ENCODE measurements around the gene DAB1.
"Not testable (repeated sequence)": the region's sequence is repeated elsewhere in the genome, so short reads cannot be mapped to it uniquely, and the experiment has no call there.

DAB1 gene

DNA sequence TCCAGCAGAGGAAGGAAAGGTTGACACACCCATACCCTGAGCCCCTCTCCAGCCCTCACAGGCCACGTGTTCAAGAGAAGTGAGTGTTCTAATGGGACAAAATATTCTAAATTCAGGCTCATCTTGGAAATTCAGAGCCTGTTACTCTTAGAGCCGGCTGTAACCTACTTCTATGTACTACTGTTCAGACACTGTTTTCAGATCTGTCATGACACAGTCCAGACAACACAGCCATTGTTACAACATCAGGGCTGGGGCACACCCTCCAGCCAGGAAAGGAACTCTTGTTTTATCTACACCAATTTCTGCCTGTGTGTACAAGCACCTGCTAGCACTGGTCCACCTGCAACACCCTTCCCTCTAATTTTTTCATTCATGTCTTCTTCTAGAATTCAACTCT, 312.7 kb downstream of the DAB1 start:
- no peak for DNase-seq

DNA sequence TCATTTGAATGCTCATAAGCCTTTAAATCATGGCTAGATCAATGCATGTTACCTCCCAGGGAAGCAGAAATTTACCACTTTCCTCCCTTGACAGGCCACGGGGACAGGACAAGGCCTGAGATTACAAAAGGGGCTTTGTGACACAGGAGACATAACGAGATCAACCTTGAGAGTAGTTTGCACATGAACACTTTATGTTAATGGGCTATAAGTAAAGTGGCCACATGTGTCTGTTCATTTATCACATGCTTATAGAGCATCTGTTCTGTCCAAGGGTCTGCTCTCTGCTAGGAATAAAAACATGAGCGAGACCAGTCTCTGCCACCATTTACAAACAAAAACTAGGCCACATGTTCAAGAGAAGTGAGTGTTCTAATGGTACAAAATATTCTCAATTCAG, 314.0 kb downstream of the DAB1 start:
- DNase-seq = no peak

DNA sequence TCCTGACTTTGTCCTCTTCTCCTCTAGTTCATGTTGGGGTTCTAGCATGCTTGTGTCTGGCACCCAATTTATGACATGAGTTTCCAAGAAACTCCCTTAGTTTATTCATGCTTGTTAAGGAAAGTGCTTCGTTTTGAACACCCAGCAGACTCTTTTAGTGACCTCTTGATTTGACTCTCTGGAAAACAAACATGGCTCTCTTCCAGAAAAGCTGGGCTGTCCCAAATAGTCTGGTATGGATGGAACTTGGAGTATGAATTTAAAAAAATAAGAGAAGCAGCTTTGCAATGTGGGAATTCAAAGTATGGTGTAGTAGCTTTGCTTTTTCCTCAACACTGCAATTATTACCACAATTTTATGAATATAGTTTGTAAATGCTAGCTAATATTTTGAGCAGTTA, 314.6 kb downstream of the DAB1 start:
- DNase-seq = no peak

DNA sequence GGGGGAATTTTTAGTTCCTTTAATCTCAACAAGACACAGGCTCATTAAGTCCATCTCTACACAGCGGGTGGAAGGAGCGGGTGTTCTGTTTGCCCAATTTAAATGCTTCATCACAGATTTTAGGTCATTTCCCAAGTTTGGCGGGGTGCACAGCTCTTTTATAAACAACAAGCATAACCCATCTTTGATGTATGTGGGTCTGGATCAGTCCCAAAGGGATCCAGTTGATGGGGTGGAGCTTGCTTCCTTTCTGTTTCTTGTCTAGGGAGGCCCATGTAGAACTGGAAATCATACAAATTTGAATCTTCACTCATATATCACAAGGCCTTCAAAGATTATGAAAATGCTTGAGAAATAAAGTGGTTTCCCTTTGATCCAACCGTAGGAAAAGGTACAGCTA, 317.6 kb downstream of the DAB1 start:
- no peak for DNase-seq

DNA sequence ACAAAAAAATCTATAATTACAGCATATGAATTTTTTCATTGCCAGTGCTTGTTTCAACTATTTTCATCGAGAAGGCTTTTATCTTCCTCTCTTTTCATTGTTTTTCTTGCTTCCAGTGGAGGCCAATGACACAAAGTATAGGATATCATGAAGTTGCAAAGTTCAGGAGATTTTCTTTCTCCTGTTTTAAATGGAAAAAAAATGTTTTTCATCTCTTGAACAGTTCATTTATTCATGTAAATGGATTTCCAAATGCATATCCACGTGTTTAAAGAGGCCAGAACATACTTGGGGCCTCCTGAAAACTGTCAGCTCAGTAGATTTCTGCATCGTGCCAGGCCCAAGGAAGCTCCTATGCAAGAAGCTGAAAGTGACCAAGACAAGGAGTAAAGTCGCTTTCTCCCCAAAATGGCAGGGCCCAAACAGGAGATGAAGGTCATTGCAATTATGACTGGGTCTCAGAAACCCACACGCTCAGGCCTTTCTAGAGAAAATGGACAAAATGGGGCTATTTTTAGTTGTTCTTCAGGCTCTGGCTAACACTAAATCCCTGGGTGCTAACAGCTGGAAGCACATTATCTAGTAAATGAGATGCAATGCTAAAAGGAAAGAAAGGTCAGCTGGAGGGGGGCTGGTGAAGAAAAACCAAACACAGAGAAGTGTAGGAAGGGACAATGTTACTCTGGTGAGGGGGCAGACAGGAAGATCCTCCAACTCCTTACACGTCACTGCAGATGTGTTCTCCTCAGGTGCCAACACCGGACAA, 321.1 kb downstream of the DAB1 start:
- DNase-seq = no peak

DNA sequence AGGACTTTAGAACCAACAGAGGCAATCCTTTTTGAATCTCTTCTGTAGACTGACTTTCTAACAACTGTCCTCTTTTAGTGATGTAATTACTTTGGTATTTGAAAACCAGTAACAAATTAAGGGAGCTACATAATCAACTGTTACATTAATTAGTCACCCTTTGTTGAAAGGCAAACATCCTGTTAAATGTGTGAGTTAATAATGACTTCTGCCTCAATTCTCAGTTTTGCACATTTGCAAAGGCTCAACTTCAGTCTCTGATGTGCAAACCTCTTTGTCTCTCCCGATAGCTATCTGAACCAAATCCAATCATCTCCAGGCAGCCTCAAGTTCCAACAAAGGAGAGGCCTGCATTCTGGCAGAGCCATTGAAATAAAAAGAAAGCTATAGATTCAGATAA, 322.7 kb downstream of the DAB1 start:
- DNase-seq = no peak

DNA sequence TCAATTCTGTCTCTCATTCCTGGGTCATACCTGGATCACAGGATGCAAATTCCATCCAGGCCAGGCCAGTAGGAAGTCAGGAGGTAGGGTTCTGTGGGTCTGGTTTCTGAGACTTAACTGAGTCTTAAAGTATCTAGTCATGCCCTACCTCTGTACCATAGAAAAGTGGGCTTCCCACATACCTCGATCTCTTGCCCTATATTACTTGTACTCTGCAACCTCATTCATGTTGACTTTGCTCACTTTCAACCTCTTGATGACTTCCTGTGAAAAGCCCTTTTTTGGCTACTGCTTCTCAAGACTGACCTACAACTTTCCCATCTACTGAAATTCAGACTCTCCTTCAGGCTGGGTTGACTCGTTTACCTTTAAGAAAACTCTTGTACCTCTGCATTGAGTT, 329.1 kb downstream of the DAB1 start:
- DNase-seq = no peak

DNA sequence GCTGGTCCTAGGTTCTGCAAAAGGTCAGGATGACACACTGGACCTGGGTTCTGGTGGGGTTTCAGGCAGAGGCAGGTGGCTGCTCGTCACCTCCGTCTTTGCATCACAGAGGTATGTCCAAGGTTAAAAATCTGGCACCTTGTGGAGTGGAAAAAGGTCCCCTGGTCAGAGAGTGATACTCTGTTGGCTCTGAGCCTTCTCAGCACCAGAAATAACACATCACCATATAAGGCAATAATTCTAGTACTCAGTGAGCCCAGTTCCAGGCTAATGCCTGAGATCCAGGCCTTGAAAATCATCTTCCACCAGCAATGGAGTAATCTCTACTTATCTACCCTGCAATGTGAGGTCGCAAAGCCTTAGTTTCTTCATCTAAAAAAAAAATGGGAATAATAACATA, 330.7 kb downstream of the DAB1 start:
- no peak for DNase-seq

DNA sequence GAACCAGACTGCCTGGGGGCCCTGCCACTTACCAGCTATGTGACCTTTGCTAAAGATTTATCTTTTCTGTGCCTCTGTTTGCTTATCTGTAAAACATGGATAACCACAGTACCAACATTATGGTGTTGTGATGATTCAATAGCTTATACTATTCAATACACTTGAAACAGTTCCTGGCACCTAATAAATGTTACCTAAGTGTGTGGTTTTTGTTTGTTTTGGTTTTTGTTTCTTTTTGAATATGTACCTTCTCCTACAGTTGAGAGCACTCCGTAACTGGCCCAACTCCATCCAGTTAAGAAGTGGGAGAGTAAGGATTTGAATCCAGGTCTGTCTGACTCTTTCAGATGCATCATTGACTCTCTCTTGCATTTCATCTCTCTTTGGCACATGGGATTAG, 332.2 kb downstream of the DAB1 start:
- DNase-seq = no peak

DNA sequence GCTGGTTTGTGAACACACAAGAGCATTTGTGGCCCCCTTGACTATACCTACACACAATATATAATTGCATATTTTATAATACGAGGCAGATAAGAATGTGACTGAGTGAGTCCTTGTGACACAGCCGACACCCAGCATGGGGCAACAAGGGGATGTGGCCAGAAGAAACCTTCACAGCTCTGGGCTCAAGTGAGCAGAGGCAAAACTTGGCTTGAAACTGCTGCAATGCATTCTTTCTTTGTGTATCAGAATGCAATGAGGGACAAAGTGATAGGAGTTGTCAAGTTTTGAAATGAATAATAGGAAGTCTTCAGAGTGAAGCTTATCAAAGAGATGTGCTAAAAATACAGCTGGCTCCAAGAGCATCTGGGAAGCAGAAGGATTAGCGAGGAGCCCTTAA, 334.0 kb downstream of the DAB1 start:
- no peak for DNase-seq

DNA sequence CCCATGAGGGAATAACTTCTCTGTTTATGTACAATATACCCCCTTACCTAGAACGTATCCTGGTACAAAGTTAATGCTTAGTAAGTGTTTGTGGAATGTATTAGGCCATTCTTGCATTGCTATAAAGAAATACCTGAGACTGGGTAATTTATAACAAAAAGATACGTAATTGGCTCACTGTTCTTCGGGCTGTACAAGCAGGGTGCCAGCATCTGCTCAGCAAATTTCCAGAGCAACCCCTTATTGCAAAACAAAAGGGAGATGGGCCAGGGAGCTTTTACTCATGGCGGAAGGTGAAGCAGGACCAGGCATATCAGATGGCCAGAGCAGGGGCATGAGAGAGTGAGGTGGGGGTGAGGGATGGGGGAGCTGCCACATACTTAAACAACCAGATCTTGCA, 334.6 kb downstream of the DAB1 start:
- no peak for DNase-seq

DNA sequence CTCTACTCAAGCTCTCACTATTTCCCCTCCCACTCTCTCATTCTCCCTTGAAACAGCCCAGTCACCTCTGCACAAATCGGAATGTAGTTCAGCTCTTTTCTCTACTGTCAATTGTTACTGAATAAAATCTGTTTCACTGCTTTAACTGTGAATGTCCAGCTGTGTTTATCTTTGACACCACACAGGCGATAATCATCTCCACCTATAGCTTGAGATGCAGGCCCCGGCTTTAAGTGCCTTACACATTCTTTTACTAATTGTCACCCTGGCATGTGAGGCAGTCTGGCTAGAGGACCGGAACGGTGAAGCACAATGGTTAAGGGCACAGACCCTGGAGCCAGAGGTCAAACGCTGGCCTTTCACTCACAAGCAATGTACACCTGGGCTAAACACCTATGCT, 335.2 kb downstream of the DAB1 start:
- DNase-seq = no peak

DNA sequence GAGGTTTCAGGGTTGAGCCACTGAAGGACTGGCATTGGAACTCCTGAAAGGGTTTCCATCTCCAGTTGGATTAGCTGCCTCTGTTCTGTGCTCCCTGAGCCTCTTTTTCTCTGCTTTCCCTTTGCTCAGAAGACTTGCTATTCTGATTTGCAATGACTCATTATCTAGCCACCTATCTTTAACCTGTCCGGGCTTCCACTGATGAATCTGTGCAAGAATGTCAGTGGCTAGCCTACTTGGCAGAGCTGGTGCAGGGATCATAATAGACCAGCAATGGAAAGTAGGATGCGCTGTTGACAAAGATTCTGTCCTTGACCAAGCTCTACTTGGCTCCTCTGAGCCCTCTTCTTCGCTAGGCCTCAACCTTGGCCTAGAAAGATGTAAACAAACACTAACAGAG, 336.2 kb downstream of the DAB1 start:
- DNase-seq = not testable (repeated sequence)

DNA sequence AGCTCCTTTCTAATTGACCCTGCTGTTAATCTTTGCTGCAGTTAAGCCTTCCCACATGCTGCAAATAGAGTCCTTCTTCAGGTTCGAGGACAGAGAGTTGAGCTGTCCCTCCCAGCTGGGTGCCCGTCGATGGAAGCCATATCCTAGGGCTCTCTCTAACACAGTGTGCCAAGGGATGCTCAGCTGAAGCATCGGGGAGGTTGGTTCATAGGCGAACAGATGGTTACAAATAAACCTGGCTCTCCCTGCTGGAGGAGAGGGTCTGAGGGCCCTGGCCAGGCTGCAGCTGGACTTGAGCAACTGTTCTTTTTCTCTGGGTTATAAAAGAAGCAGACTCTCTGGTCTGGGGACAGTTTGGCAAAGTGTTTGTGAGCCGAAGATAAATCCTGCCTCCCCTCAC, 337.7 kb downstream of the DAB1 start:
- DNase-seq = no peak

DNA sequence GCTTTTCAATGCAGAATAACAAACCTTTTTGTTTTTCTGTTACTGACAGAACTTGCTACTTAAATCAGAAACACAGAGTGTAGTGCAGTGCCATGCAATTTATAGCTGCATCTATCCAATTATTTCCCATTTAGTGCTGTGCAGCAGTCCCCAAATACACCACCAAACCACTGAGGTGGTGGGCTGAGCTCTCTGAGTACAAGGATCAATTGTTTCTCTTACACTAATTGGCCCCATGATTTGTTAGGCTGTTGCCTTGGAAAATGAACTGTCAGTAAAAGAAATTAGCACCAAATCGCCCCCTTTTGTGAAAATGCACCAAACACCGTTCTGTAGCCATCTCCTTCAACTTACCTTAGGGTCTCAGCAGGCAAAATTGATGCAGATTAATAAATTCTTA, 339.2 kb downstream of the DAB1 start:
- no peak for DNase-seq

DNA sequence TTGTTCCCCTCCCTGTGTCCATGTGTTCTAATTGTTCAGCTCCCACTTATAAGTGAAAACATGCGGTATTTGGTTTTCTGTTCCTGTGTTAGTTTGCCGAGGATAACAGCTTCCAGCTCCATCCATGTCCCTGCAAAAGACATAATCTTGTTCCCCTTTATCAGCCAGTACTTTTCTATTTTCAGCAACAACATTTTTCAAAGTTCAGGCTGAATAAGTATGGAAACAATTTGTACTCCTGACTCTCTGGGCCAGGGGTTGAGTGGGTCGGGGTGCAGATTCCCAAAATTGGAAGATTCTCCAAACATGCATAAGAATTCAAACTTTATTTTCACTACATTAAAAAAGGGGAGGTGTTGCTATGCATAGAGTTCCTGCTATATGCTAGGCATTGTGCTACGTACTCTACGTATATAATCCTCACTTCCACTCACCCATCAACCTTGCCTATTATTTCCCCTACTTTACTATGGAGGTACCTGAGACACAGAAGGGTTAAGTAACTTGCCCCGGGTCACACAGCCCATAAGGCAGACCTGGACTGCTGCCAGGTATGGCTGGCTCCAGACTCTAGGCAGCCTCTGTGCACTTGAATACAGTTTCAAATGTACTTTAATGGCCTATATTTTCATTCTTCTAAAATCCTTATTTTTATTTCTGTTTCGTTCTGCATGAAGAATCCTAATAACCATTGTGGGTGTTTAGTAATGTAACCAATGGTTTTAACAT, 341.0 kb downstream of the DAB1 start:
- no peak for DNase-seq

DNA sequence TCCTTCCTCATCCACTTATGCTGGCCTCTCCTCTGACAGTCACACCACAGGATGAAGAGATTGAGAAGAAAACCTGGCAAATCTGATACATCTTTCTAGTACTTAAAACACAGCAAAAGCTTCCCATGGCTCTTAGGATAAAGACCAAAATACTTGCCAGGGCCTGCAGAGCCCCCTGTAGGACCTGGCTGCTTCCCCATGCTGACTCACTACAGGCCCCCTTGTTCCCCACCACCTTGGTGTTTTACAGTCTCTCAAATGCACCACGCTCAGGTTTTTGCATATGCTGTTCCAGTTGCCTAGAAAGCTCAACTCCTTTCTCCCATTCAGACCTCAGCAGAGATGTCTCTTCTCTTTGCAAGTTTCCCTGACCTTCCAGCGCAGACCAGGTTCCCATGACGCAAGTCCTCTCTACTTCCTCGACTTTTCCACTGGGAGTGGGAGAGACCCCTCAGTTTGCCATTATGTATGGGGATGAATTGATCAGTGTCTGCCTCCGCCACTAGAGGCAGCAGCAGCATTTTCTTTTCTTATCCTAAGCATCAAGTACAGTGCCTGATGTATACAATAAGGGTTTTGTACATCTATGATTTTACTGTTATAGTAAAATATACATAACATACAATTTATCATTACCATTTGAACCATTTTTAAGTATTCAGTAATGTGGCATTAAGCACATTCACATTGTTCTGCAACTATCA, 344.3 kb downstream of the DAB1 start:
- DNase-seq = peak; percentile 8

DNA sequence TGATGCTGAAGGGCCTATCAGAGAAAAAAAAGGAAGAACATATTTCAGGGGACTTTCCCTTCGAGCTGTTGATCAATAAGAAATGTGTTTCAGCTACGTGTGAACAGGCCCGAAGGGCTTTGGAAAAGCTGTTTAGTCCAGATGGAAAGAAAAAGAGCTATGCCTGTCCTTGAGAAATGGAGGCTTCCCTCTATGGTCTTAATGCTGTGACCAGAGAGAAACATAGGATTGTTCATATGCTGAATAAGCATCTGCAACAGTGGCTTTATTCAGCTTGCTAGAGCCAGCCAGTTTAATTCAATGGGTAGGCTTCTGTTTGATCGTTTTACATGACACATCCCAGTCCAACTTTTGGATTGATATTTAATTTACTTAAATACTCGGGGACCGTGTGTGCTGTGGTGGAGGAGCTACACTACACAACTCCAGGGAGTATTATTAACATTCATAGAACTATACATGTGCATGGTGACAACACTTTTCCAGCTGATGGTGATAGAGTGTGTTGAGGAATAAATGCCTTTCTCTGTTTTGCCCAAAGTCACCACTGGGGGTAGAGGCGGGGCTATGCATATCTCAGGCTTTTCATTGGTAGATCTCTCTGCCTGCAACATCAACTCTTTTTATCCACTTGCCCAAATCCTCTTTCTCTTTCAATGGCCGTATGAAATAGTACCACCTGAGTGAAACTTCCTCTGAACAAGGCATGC, 351.3 kb downstream of the DAB1 start:
- peak; percentile 8 for DNase-seq

DNA sequence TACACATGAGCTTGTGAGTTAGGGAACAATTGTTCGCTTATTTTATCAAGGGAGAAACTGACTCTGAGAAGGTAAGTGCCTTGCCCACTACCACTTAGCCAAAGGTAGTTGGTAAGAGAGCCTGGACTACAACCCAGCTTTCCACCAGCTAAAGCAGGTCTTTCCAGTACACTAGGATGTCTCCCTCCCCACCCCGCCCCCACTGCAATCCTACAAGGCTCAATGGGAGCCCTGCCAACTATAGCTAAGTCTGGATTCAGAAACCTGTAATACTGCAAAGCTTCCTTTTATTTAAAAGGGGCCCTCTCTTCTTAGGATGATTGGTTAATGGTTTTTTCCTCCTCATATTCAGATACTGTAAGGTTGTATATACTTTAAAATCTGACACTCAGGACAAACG, 356.0 kb downstream of the DAB1 start:
- DNase-seq = no peak

DNA sequence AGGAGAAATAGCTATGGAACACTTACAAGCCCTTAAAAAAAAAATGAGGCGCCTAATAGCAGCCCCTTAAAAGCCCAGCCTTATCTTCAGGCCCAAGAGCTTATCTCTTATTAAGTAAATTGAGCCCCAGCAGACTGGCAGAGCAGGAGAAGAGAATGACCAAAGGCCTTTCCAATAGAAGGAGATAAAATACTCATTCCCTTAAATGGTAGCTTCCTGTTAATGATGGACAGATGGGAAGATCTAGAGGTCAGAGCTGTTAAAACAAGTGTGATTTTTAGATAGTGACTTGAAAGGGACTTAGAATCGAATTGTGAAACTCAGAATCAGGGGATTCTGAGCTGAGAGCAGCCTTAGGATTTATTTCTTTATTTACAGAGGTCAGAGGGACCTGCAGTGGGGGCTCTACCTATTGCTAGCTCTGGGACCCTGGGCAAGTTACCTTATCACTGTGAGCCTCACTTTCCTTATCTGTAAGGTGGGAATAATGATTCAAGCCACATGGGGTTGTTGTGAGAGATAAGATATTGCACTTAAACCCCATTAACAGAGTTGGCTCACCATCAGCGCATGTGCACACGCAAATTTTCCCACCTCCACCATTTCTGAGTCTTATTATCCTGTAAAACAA, 356.8 kb downstream of the DAB1 start:
- no peak for DNase-seq

DNA sequence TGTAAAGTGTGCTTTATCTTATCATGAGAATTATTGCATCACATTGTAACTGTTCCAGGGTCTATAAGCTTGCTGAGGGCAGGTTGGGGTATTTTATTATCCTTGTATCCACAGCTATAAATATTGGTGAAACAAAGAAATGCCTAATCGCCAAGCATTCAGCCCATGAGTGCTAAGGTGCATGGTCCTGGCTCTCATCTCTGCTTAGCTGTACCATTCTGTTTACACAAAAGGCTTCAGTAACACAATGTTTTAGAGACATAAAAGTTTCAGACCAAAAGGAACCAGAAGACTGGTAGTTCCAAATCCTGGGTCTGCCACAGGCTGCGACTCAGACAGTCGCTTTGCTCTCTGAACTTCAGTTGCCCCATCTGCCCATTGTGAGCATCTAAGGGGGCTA, 358.4 kb downstream of the DAB1 start:
- DNase-seq = no peak

DNA sequence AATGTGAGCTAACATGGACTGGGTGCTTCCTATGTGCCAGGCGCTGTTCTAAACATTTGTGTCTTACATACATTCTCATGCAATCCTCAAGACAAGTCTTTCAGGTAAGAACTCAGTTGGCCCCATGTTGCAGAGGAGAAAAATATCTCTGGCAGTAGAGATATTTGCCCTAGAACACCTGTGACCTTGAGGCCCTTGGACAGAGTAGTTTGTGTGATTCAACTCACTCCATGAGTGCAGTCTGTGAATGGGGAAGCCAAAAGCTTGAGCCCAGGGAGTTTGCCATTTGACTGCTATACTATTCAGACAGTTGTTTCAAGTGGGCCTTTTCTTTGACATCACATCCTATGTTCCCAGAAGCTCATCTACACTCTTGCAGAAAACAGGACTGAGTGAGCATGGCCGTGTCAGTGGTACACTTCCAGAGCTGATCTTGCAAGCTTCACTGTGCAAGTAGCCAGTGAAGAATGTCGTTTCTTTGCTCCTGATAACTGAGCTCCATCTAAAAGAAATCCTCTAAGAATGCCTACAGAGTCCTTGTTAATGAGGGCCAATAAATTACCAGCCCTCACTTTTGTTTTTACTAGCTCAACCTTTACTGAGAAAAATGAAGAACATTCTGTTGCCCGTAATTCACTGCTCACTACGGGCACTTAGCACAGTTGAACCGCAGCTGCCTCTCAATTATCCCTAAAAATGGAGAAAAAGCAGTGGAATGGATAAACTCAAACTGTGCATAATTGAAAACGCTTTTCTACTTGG, 359.3 kb downstream of the DAB1 start:
- no peak for DNase-seq

Data from activated CD4-positive, alpha-beta T cell treated with anti-CD3 and anti-CD28 coated beads, Interleukin-2, Interleukin-6, amounts not matched to agents 100 ng/mL and 50 ng/mL, durations not matched to agents 16 hours and 8 hours (primary cell).